SU-DHL-6 (cell line): Measurements from ENCODE around the gene CTDSPL.

Experiments
- H2AFZ ChIP-seq: fragments of 200-600 bp; sonication (generic); 2 replicates; pipeline ENCODE4 v1.6.1; 2014; ENCODE audit warnings: low read depth, mild to moderate bottlenecking, moderate library complexity, mixed read lengths, antibody characterized with exemption, low read length; ENCODE audit not compliant: severe bottlenecking
- H3F3A ChIP-seq: fragments of 200-600 bp; shearing (Covaris generic); 2 replicates; pipeline ENCODE4 v1.6.0; 2016; ENCODE audit warnings: antibody characterized with exemption, mild to moderate bottlenecking; ENCODE audit not compliant: insufficient read depth
- H3K27ac ChIP-seq: fragments of 200-600 bp; sonication (generic); 2 replicates; pipeline ENCODE4 v1.5.1; 2016; ENCODE audit warnings: low read depth, mild to moderate bottlenecking, low read length, moderate library complexity, mixed read lengths
- H3K27me3 ChIP-seq: fragments of 200-600 bp; sonication (generic), shearing (Covaris generic); 2 replicates; pipeline ENCODE4 v1.6.0; 2014; ENCODE audit warnings: mild to moderate bottlenecking, low read length
- H3K36me3 ChIP-seq: fragments of 200-600 bp; sonication (generic); 2 replicates; pipeline ENCODE4 v1.6.1; 2014; ENCODE audit warnings: mild to moderate bottlenecking, low read length, mixed read lengths
- H3K4me2 ChIP-seq: fragments of 300-600, 200-600 bp; shearing (Covaris generic), sonication (generic); 2 replicates; pipeline ENCODE4 v1.6.0; 2014; ENCODE audit warnings: low read length, low read depth, mild to moderate bottlenecking; ENCODE audit not compliant: poor library complexity, severe bottlenecking
- H3K4me3 ChIP-seq: fragments of 200-600 bp; sonication (generic); 2 replicates; pipeline ENCODE4 v1.5.1; 2014; ENCODE audit warnings: antibody characterized with exemption, low read length, mild to moderate bottlenecking, mixed read lengths; ENCODE audit not compliant: insufficient read depth, poor library complexity, severe bottlenecking
- H3K79me2 ChIP-seq: fragments of 200-600 bp; sonication (generic); 2 replicates; pipeline ENCODE4 v1.6.1; 2014; ENCODE audit warnings: mild to moderate bottlenecking, low read length, moderate library complexity; ENCODE audit not compliant: insufficient read depth
- H3K9ac ChIP-seq: fragments of 200-600 bp; sonication (generic); 2 replicates; pipeline ENCODE4 v1.7.0; 2014; ENCODE audit warnings: mild to moderate bottlenecking, low read length
- H3K9me2 ChIP-seq: fragments of 200-600 bp; sonication (generic); replicated peaks from 2 replicates; pipeline ENCODE4 v1.6.1; 2014; ENCODE audit warnings: low read length; ENCODE audit not compliant: insufficient read depth
- H3K9me3 ChIP-seq: fragments of 200-600 bp; sonication (generic); 2 replicates; pipeline ENCODE4 v1.6.1; 2014; ENCODE audit warnings: low read length, mixed read lengths; ENCODE audit not compliant: insufficient read depth
- H4K20me1 ChIP-seq: fragments of 200-600 bp; sonication (generic); 2 replicates; pipeline ENCODE4 v1.6.1; 2014; ENCODE audit warnings: low read depth, mild to moderate bottlenecking, antibody characterized with exemption, low read length, moderate library complexity, mixed read lengths
- EZH2phosphoT487 ChIP-seq: fragments of 200-600 bp; sonication (generic), shearing (Covaris generic); conservative IDR thresholded peaks from 2 replicates; pipeline ENCODE4 v1.6.1; 2018; ENCODE audit warnings: mild to moderate bottlenecking, antibody characterized with exemption, low read length, moderate library complexity, mixed read lengths
- TF ChIP-seq, protein P1 (sequence below): fragments of 200-600 bp; sonication (generic); IDR thresholded peaks from one replicate; pipeline ENCODE4 v1.5.1; 2017; ENCODE audit warnings: antibody characterized with exemption, mild to moderate bottlenecking, low read length, moderate library complexity; ENCODE audit not compliant: insufficient read depth, poor library complexity, severe bottlenecking

Gene CTDSPL

DNA sequence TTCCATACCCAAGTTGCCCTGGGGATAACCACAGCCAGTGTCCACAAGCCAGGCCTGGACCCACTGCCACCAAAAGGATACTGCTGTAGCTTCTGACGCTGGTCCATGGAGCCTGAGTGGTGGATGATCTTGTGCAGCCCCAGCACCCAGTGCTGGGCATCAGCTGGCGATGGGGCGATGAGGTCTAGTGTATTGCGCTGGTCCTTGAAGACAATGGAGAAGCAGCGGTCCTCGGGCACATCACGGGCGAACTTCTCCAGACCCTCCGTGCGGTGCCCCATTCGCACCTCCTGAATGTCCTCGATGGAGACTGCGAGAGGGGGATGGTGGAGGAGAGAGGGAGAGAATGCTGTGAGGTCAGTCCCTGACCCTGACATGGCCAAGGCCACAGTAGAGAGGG, 154.7 kb downstream of the CTDSPL start:
- no peaks in the 10 kb centered on the region for H3K79me2 ChIP-seq
- no peaks in the 10 kb centered on the region for H3K27me3 ChIP-seq
- no peaks in the 10 kb centered on the region for H3K9me3 ChIP-seq
- no peak overlapping the region for H3K9ac ChIP-seq
- H3F3A ChIP-seq: no peaks in the 10 kb centered on the region
- no peak overlapping the region for H3K27ac ChIP-seq
- no peak overlapping the region for H3K4me3 ChIP-seq
- no peak overlapping the region for H3K4me2 ChIP-seq
- no peaks in the 10 kb centered on the region for H3K9me2 ChIP-seq
- TF ChIP-seq, protein P1, sequence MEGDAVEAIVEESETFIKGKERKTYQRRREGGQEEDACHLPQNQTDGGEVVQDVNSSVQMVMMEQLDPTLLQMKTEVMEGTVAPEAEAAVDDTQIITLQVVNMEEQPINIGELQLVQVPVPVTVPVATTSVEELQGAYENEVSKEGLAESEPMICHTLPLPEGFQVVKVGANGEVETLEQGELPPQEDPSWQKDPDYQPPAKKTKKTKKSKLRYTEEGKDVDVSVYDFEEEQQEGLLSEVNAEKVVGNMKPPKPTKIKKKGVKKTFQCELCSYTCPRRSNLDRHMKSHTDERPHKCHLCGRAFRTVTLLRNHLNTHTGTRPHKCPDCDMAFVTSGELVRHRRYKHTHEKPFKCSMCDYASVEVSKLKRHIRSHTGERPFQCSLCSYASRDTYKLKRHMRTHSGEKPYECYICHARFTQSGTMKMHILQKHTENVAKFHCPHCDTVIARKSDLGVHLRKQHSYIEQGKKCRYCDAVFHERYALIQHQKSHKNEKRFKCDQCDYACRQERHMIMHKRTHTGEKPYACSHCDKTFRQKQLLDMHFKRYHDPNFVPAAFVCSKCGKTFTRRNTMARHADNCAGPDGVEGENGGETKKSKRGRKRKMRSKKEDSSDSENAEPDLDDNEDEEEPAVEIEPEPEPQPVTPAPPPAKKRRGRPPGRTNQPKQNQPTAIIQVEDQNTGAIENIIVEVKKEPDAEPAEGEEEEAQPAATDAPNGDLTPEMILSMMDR: no peak
- no peak for TF ChIP-seq EZH2phosphoT487
- H4K20me1 ChIP-seq: no peaks in the 10 kb centered on the region
- no peaks in the 10 kb centered on the region for H3K36me3 ChIP-seq
- H2AFZ ChIP-seq: no peak overlapping the region

DNA sequence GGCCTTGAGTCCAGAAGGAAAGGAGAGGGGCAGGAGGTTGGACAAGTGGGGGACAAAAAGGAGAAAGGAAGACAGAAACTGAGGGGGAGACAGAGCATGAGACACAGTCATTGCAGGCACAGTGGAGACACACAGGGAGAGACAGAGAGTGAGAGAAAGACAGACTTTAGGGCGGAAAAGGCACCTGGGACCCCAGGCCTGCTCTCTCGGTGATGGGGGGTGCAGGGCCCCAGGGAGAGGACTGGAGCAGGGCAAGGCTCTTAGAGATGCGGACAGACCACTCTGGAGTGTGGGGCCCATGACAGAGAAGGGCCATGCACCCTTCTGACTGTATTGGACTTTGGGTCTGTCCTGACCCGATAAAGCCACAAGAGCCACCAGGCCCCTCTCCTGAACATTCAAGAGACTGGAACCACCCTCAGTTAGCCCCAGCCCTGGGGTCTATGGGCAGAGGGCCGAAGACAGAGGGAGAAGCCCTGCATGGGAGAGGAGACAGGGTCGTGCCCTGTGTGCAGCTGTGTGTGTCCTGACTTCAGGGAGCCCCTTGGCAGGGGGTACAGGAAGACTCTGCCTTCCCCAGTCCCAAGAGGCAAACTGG, 155.3 kb downstream of the CTDSPL start:
- Histone ChIP-seq H3K27me3 (no peaks in the 10 kb centered on the region), H3K27ac (no peak overlapping the region), H3K9ac (no peak overlapping the region), H3K9me3 (no peaks in the 10 kb centered on the region), H2AFZ (no peak overlapping the region), H3K4me2 (no peak overlapping the region), H3K9me2 (no peaks in the 10 kb centered on the region), H3K4me3 (no peak overlapping the region), H3K36me3 (no peaks in the 10 kb centered on the region), H4K20me1 (no peaks in the 10 kb centered on the region), H3K79me2 (no peaks in the 10 kb centered on the region), H3F3A (no peaks in the 10 kb centered on the region)
- TF ChIP-seq, protein P1: no peak
- TF ChIP-seq EZH2phosphoT487: no peak

DNA sequence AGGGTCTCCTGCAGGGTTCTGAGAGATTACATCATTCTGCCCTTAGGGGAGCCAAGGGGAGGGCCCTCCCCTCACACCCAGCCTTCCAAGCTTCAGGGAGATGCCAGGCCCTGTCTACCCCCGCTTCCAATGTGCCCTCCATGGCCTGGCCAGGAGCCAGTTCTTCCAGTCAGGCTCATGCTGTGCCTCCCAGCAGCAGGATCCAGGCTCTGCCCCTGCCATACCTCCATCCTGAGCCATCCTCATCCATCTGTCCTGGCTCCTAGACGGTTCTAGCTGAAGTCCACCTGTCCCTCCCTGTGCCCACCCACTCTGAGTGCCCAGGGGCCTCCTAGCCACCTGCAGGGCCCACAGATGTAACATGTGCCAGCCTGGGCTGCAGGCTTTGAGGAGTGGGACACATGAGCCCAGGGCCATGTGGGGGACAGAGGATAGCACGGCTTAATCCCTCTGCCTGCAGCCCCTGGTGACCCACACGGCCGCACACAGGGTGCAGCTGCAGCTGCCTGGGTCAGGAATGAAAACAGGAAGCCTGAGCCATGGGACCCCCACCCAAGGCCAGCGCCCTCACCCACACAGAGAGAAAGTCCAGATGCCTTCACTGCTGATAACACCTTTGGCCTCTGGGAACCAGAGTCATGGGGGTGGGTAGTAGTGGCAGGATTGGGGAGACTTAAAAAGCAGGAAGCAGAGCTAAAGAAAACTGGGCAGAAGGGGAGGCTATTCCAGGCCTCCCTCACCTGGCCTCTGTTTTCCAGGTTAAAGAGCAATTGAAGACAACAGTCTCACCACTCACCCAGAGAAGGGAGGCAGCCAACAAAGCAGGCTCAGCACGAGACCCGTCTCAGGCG, 156.0 kb downstream of the CTDSPL start:
- no peak overlapping the region for H3K4me2 ChIP-seq
- no peaks in the 10 kb centered on the region for H3K36me3 ChIP-seq
- TF ChIP-seq EZH2phosphoT487: no peak
- TF ChIP-seq, protein P1: no peak
- H3K9me3 ChIP-seq: no peaks in the 10 kb centered on the region
- no peaks in the 10 kb centered on the region for H3K27me3 ChIP-seq
- H2AFZ ChIP-seq: no peak overlapping the region
- no peaks in the 10 kb centered on the region for H4K20me1 ChIP-seq
- no peaks in the 10 kb centered on the region for H3K79me2 ChIP-seq
- no peak overlapping the region for H3K27ac ChIP-seq
- no peak overlapping the region for H3K9ac ChIP-seq
- no peaks in the 10 kb centered on the region for H3F3A ChIP-seq
- H3K9me2 ChIP-seq: no peaks in the 10 kb centered on the region
- H3K4me3 ChIP-seq: no peak overlapping the region
